GOT3 (cell line): ENCODE results near the gene PRRX1.

ENCODE experiments used
- DNase-seq: peaks from one replicate; lab custom pipeline; 2025; ENCODE audit warnings: mixed read lengths; lab: John Stamatoyannopoulos, UW

PRRX1 gene

DNA sequence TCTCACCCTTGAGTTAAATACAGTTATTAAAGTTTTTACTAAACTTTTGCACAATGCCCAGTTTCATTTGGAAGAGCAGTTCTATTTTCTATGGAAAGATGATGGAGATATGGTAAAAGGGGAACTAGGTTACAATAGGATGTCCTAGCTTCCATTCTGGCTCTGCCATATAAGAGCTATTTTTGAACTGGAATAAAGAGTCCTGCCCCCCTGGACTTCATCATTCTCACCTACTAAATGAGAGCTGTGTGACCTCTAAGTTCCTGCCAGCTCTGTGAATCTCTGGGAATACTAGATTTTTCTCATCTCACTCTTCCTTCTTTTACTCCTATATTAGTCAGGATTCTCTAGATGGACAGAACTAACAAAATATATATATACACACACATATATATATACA is 106.3 kb downstream of the PRRX1 start:
- DNase-seq = no peak

DNA sequence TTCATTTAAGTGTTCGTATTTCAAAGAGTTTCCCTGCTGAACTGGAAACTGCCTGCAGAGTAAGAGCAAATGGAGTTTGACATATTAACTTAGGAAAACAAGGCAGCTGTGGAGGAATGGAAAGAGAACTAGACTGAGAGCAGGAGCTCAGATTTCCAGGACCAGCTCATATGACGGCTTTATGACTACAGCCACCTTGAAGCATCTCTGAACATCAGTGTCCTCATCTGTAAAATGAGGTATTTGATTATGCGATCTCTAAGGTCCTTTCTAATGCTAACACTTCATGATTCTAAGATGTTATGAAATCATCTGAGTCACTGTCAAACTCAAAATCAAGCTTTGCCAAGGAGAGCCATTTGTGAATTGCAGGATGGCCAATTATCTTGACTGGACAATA is 112.3 kb downstream of the PRRX1 start:
- no peak for DNase-seq

DNA sequence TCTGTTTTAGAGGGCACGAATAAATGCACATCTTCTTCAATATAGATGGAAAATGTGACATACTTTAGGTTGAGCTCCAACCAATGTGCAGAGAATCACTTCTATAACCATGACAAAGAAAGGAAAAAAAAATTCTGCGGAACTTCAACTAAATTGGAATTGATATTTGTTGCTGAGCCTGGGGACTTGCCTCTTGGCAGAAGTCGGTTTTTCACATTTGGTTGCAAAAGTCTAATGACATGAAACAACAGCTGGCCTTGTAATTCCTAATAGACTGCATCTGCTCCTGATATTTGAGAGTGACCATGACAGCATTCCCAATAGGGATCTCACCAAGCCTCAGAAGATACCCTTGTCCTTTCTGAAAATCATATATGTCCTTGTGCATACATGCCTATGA is 112.8 kb downstream of the PRRX1 start:
- no peak for DNase-seq
